ENCODE data around the gene NCBP2. TPM values are rescaled to one million over a fixed set of nuclear protein-coding genes. Genes with fewer than 3 reads are reported as not detected.

The NCBP2 gene
- total RNA-seq, 1 experiment from 2014 or later = 120 TPM

DNA sequence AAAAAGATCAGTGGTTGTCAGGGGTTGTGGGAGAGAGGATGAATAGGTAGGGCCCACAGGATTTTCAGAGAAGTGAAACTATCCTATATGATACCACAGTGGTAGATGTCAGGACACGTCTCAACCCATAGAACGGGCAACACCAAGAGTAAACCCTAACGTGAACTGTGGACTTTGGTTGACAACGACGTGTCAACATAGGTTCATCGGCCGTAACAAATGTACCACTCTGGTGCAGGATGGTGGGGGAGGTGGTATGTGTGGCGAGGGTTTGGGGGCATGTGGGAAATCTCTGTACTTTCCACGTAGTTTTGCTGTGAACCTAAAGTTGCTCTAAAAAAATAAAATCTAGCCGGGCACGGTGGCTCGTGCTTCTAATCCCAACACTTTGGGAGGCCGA lies 39.3 kb upstream of the NCBP2 start:
- H3K18ac ChIP-seq (ENCODE audit: insufficient read length, low read depth, low read length) = no peak overlapping the region
- H3K4me1 ChIP-seq (ENCODE audit: insufficient read depth, low read length) = no peaks in the 10 kb centered on the region; the same call in 1 of the 2 replicates
- no peaks in the 10 kb centered on the region for H3K79me1 ChIP-seq (ENCODE audit: insufficient read depth, low read depth, low read length, poor library complexity, severe bottlenecking)
- Mint-ChIP-seq H3K4me3 (no peak overlapping the region), H3K27me3 (ENCODE audit: low read depth) (peaks cover 14% of the 10 kb centered on the region), H3K36me3 (ENCODE audit: insufficient read depth in 1 of 3, low read depth in 3 of 3) (peaks cover 0 to 9% (median 8%) of the 10 kb centered on the region in 3 experiments; a peak in 3 of 7 replicates), H3K4me1 (peaks cover 0 to 4% of the 10 kb centered on the region in 2 experiments; a peak in 2 of 4 replicates), H3K27ac (no peak overlapping the region), H3K9me3 (peaks cover 11 to 14% of the 10 kb centered on the region in 2 experiments)
- H3K56ac ChIP-seq (ENCODE audit: insufficient read length, low read depth, low read length) = no peak overlapping the region
- no peak for DNase-seq
- H4K5ac ChIP-seq (ENCODE audit: insufficient read length, low read depth, low read length) = no peak overlapping the region
- H3K79me2 ChIP-seq (ENCODE audit: insufficient read depth, low read length) = no peaks in the 10 kb centered on the region
- no peaks in the 10 kb centered on the region for H3K23me2 ChIP-seq (ENCODE audit: insufficient read length, low read depth, low read length, poor library complexity, severe bottlenecking)
- no peak overlapping the region for H2BK5ac ChIP-seq (ENCODE audit: insufficient read length, low read length)
- H3K4ac ChIP-seq (ENCODE audit: low read depth, low read length) = no peak overlapping the region
- no peak overlapping the region for H3K4me2 ChIP-seq (ENCODE audit: insufficient read depth, insufficient read length, low read length)
- no peak overlapping the region for H2BK20ac ChIP-seq (ENCODE audit: low read depth, low read length, poor library complexity, severe bottlenecking)
- H3K14ac ChIP-seq (ENCODE audit: insufficient read depth, low read length) = no peak overlapping the region
- no peak overlapping the region for H3K23ac ChIP-seq (ENCODE audit: insufficient read length, low read depth, low read length)
- TF ChIP-seq, protein P1, sequence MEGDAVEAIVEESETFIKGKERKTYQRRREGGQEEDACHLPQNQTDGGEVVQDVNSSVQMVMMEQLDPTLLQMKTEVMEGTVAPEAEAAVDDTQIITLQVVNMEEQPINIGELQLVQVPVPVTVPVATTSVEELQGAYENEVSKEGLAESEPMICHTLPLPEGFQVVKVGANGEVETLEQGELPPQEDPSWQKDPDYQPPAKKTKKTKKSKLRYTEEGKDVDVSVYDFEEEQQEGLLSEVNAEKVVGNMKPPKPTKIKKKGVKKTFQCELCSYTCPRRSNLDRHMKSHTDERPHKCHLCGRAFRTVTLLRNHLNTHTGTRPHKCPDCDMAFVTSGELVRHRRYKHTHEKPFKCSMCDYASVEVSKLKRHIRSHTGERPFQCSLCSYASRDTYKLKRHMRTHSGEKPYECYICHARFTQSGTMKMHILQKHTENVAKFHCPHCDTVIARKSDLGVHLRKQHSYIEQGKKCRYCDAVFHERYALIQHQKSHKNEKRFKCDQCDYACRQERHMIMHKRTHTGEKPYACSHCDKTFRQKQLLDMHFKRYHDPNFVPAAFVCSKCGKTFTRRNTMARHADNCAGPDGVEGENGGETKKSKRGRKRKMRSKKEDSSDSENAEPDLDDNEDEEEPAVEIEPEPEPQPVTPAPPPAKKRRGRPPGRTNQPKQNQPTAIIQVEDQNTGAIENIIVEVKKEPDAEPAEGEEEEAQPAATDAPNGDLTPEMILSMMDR (conservative IDR thresholded peaks at IDR 0.05) = no peak
- WGBS (ENCODE audit: extremely low coverage, insufficient read length, low lambda C conversion rate) = no CpG with 5 or more reads among the region's 13 CpGs
- no peak overlapping the region for H2AFZ ChIP-seq (ENCODE audit: low read length)
- no peak overlapping the region for H3K27ac ChIP-seq (ENCODE audit: insufficient read length, low read depth, low read length)
- H3K9ac ChIP-seq (ENCODE audit: extremely low read depth, insufficient read length, low read length) = no peak overlapping the region
- H4K20me1 ChIP-seq (ENCODE audit: control insufficient read depth, insufficient read depth, insufficient read length) = no peaks in the 10 kb centered on the region
- H3T11ph ChIP-seq (ENCODE audit: low read length) = no peak overlapping the region
- H3K9me3 ChIP-seq (ENCODE audit: control insufficient read depth, low read depth, low read length) = no peaks in the 10 kb centered on the region
- H2BK12ac ChIP-seq (ENCODE audit: insufficient read length, low read depth, low read length) = no peak overlapping the region
- no peak overlapping the region for H2AK5ac ChIP-seq (ENCODE audit: insufficient read length, low read length)
- H4K91ac ChIP-seq (ENCODE audit: insufficient read length, low read depth, low read length) = no peak overlapping the region
- H2BK15ac ChIP-seq (ENCODE audit: low read depth, low read length) = no peak overlapping the region
- H4K8ac ChIP-seq (replicated peaks; ENCODE audit: insufficient read length, low read depth, low read length) = no peak overlapping the region
- no peak overlapping the region for H2BK120ac ChIP-seq (ENCODE audit: low read depth, low read length, poor library complexity, severe bottlenecking)
- H3K27me3 ChIP-seq (ENCODE audit: insufficient read depth, low read length) = no peaks in the 10 kb centered on the region
